ENCODE measurements around the gene TCF7L2. TPM values are rescaled to one million over a fixed set of nuclear protein-coding genes. Genes with fewer than 3 reads are reported as not detected.

The TCF7L2 gene
- total RNA-seq, 1 donor from 2014 or later = 44.4 TPM

GRCh38 chr10:113027230-113027573 is 77.2 kb downstream of the TCF7L2 start:
- peaks cover 59% of the 10 kb centered on the region for H3K4me1 ChIP-seq
- intact Hi-C loops (cut with DNase I) = loop anchor here (10.0 kb wide), 1 partner anchor 72 kb away; the partner anchor contains the start of gene TCF7L2
- H3K36me3 ChIP-seq = no peaks in the 10 kb centered on the region
- H3K27me3 ChIP-seq = no peaks in the 10 kb centered on the region
- peak overlapping the region; percentile 52 for H3K27ac ChIP-seq
- DNase-seq (ENCODE audit: extremely low spot score in 2 of 2) = no peak
- H3K4me3 ChIP-seq = no peak overlapping the region
- TF ChIP-seq POLR2A (IDR thresholded peaks at IDR 0.05) (no peak), CTCF (IDR thresholded peaks at IDR 0.05) (no peak), POLR2AphosphoS5 (IDR thresholded peaks at IDR 0.05; ENCODE audit: insufficient read depth in 1 of 2, low read depth in 1 of 2) (no peak)
- H3K9me3 ChIP-seq = no peaks in the 10 kb centered on the region

- H3K4me1 ChIP-seq = peaks cover 53% of the 10 kb centered on the region
- DNase-seq (ENCODE audit: extremely low spot score in 2 of 2) = no peak
- no peaks in the 10 kb centered on the region for H3K36me3 ChIP-seq
- no peaks in the 10 kb centered on the region for H3K9me3 ChIP-seq
- intact Hi-C loops (cut with DNase I) = loop anchor here (10.0 kb wide), 1 partner anchor 73 kb away; the partner anchor contains the start of gene TCF7L2
- no peaks in the 10 kb centered on the region for H3K27me3 ChIP-seq
- H3K4me3 ChIP-seq = peak overlapping the region; percentile 3 to 9
- H3K27ac ChIP-seq = peak overlapping the region; percentile 52
- peak in 1 of 2 donors; percentile 6 for TF ChIP-seq POLR2AphosphoS5 (IDR thresholded peaks at IDR 0.05; ENCODE audit: insufficient read depth in 1 of 2, low read depth in 1 of 2)
- no peak for TF ChIP-seq POLR2A (IDR thresholded peaks at IDR 0.05)
Observed at GRCh38 chr10:113027574-113028455, 77.8 kb downstream of the TCF7L2 start.

- DNase-seq (ENCODE audit: extremely low spot score in 2 of 2) = no peak
- Histone ChIP-seq H3K27me3 (no peaks in the 10 kb centered on the region), H3K4me3 (peak overlapping the region; percentile 3 to 9), H3K27ac (peak overlapping the region; percentile 52), H3K4me1 (peaks cover 50% of the 10 kb centered on the region), H3K36me3 (no peaks in the 10 kb centered on the region), H3K9me3 (no peaks in the 10 kb centered on the region)
- TF ChIP-seq POLR2AphosphoS5 (IDR thresholded peaks at IDR 0.05; ENCODE audit: insufficient read depth in 1 of 2, low read depth in 1 of 2) (peak in 1 of 2 donors; percentile 5), CTCF (IDR thresholded peaks at IDR 0.05) (no peak)
- intact Hi-C loops (cut with DNase I) = loop anchor here (10.0 kb wide), 1 partner anchor 74 kb away; the partner anchor contains the start of gene TCF7L2
Observed at GRCh38 chr10:113028456-113029440, 78.7 kb downstream of the TCF7L2 start.

- no peak for DNase-seq (ENCODE audit: extremely low spot score in 2 of 2)
- no peaks in the 10 kb centered on the region for H3K9me3 ChIP-seq
- TF ChIP-seq CTCF (IDR thresholded peaks at IDR 0.05) (no peak), POLR2AphosphoS5 (IDR thresholded peaks at IDR 0.05; ENCODE audit: insufficient read depth in 1 of 2, low read depth in 1 of 2) (no peak), POLR2A (IDR thresholded peaks at IDR 0.05) (no peak)
- H3K4me1 ChIP-seq = peaks cover 56% of the 10 kb centered on the region
- H3K36me3 ChIP-seq = no peaks in the 10 kb centered on the region
- H3K4me3 ChIP-seq = no peak overlapping the region
- intact Hi-C loops (cut with DNase I) = no loop called here
- no peaks in the 10 kb centered on the region for H3K27me3 ChIP-seq
- H3K27ac ChIP-seq = no peak overlapping the region
Observed at GRCh38 chr10:113030453-113030852, 80.4 kb downstream of the TCF7L2 start.

GRCh38 chr10:113031147-113031546 is 81.1 kb downstream of the TCF7L2 start:
- Histone ChIP-seq H3K27me3 (no peaks in the 10 kb centered on the region), H3K4me1 (peaks cover 54% of the 10 kb centered on the region), H3K9me3 (no peaks in the 10 kb centered on the region), H3K4me3 (no peak overlapping the region), H3K36me3 (no peaks in the 10 kb centered on the region), H3K27ac (no peak overlapping the region)
- no peak for TF ChIP-seq CTCF (IDR thresholded peaks at IDR 0.05)
- TF ChIP-seq POLR2AphosphoS5 (IDR thresholded peaks at IDR 0.05; ENCODE audit: insufficient read depth in 1 of 2, low read depth in 1 of 2) = no peak
- no peak for TF ChIP-seq POLR2A (IDR thresholded peaks at IDR 0.05)
- intact Hi-C loops (cut with DNase I) = no loop called here
- DNase-seq (ENCODE audit: extremely low spot score in 2 of 2) = no peak
